ENCODE measurements around the gene COL4A1. TPM values are rescaled to one million over a fixed set of nuclear protein-coding genes. Genes with fewer than 3 reads are reported as not detected.

Gene COL4A1
- polyA plus RNA-seq, 4 donors = 3.1 to 85.7 (median 32.2) TPM

DNA sequence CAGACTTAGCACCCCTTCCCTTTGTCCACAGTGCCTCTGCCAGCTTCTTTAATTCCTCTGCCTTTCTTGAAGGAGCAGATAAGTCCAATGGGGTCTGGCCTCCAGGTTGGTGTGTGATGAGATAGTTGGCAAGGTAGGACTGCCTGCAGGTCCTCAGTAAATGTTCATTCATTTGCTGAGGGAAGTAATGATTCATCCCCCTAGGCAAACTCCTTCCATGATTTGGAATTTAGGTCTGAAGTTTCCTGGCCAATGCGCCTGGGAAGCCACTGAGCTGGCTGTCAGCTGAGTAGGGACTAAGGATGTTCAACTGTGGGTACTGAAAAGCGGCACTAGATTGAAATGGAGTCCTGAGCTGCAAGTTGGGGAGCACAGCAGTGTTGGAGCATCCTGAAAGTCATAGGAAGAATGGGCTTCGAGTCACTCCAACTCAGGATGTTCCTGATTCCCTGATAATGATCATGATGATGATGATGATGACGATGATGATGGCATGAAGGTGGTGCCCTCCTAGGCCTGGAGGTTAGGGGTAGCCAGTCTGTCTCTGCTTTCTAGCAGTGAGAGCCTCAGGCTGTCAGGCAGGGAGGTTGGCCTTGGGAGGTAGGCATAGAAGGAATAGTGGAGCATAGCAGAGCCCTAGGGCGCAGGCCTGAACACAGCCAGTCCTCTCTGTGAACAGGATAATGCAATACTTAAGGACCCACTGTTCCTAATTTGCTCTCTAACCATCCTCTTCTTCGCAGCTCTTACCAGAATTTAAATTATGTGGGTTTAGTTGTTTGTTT is 44.9 kb upstream of the COL4A1 start:
- FAIRE-seq (no peak), DNase-seq (no peak)
- H3K36me3 ChIP-seq (ENCODE audit: control insufficient read depth in 3 of 3, insufficient read depth in 2 of 3, low read depth in 1 of 3, low read length in 3 of 3) = peaks cover 0 to 7% (median 0%) of the 10 kb centered on the region in 3 donors
- no peak overlapping the region for H3K4me3 ChIP-seq (ENCODE audit: low read depth in 1 of 3, low read length in 3 of 3)
- WGBS, 3 donors = 86 to 88% (median 88%) methylated on average over 6 of the region's 6 CpGs
- peaks cover 1 to 11% (median 4%) of the 10 kb centered on the region in 3 donors for H3K4me1 ChIP-seq (ENCODE audit: control insufficient read depth in 3 of 3, insufficient read depth in 2 of 3, low read depth in 1 of 3, low read length in 2 of 3)
- H3K27ac ChIP-seq (ENCODE audit: low read depth in 1 of 3, low read length in 2 of 3) = no peak overlapping the region
- H3K9me3 ChIP-seq (ENCODE audit: control insufficient read depth in 2 of 2, insufficient read depth in 1 of 2, low read depth in 1 of 2, low read length in 1 of 2) = no peaks in the 10 kb centered on the region
- no peaks in the 10 kb centered on the region for H3K27me3 ChIP-seq (ENCODE audit: control insufficient read depth in 3 of 3, insufficient read depth in 3 of 3, low read length in 3 of 3)

DNA sequence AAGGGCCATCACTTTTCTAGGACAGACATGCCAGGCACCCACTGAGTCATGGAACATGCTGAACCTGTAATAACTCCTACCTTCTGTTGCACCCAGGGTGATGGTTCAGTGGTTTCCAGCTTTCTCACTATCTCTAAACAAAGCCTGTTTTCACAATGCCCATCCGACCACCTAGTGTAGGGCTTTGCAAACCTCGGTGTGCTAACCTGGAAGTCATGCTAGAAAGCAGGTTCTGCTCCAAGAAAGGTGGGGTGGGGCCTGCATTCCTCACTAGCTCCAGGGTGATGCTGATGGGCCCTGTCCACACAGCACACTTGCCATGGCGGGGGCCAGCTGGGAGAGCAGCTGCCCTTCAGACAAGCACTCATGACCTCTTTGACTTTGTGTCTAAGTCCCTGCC is 43.6 kb upstream of the COL4A1 start:
- FAIRE-seq = no peak
- Histone ChIP-seq H3K4me3 (ENCODE audit: low read depth in 1 of 3, low read length in 3 of 3) (no peak overlapping the region), H3K36me3 (ENCODE audit: control insufficient read depth in 3 of 3, insufficient read depth in 2 of 3, low read depth in 1 of 3, low read length in 3 of 3) (peaks cover 0 to 4% (median 0%) of the 10 kb centered on the region in 3 donors), H3K4me1 (ENCODE audit: control insufficient read depth in 3 of 3, insufficient read depth in 2 of 3, low read depth in 1 of 3, low read length in 2 of 3) (peaks cover 4 to 11% (median 4%) of the 10 kb centered on the region in 3 donors), H3K9me3 (ENCODE audit: control insufficient read depth in 2 of 2, insufficient read depth in 1 of 2, low read depth in 1 of 2, low read length in 1 of 2) (no peaks in the 10 kb centered on the region), H3K27me3 (ENCODE audit: control insufficient read depth in 3 of 3, insufficient read depth in 3 of 3, low read length in 3 of 3) (no peaks in the 10 kb centered on the region), H3K27ac (ENCODE audit: low read depth in 1 of 3, low read length in 2 of 3) (no peak overlapping the region)
- 71 to 88% (median 85%) methylated on average over 3 of the region's 3 CpGs for WGBS, 3 donors
- DNase-seq = no peak

- Histone ChIP-seq H3K9me3 (ENCODE audit: control insufficient read depth in 2 of 2, insufficient read depth in 1 of 2, low read depth in 1 of 2, low read length in 1 of 2) (no peaks in the 10 kb centered on the region), H3K4me3 (ENCODE audit: low read depth in 1 of 3, low read length in 3 of 3) (no peak overlapping the region), H3K27me3 (ENCODE audit: control insufficient read depth in 3 of 3, insufficient read depth in 3 of 3, low read length in 3 of 3) (no peaks in the 10 kb centered on the region), H3K4me1 (ENCODE audit: control insufficient read depth in 3 of 3, insufficient read depth in 2 of 3, low read depth in 1 of 3, low read length in 2 of 3) (peaks cover 4 to 9% (median 4%) of the 10 kb centered on the region in 3 donors), H3K36me3 (ENCODE audit: control insufficient read depth in 3 of 3, insufficient read depth in 2 of 3, low read depth in 1 of 3, low read length in 3 of 3) (peaks cover 0 to 4% (median 0%) of the 10 kb centered on the region in 3 donors), H3K27ac (ENCODE audit: low read depth in 1 of 3, low read length in 2 of 3) (no peak overlapping the region)
- FAIRE-seq (no peak), DNase-seq (no peak)
- 80 to 92% (median 85%) methylated on average over 1 of the region's 1 CpG for WGBS, 3 donors
Observed at GRCh38 chr13:110350049-110350448, 43.1 kb upstream of the COL4A1 start.

DNA sequence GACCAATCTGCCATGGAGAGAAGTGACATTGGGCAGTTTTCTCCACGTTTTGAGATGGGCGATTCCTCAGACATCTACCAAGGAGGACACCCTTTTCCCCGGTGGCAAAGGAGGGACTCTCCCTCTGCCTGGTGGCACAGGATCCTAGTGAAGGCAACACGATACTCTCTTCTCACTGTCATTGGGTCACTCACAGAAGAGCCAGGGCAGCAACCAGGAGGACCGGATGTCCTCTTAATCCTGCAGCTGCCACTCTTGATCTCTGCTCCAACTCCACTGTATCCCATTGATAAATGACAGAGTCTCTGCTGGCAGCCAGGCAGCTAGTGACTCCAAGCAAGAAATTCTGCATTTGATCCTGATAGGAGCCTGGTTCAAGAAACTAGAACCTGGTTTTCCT is 42.3 kb upstream of the COL4A1 start:
- 78 to 88% (median 78%) methylated on average over 5 of the region's 5 CpGs for WGBS, 3 donors
- Histone ChIP-seq H3K27me3 (ENCODE audit: control insufficient read depth in 3 of 3, insufficient read depth in 3 of 3, low read length in 3 of 3) (no peaks in the 10 kb centered on the region), H3K4me3 (ENCODE audit: low read depth in 1 of 3, low read length in 3 of 3) (no peak overlapping the region), H3K4me1 (ENCODE audit: control insufficient read depth in 3 of 3, insufficient read depth in 2 of 3, low read depth in 1 of 3, low read length in 2 of 3) (peaks cover 3 to 4% (median 3%) of the 10 kb centered on the region in 3 donors), H3K36me3 (ENCODE audit: control insufficient read depth in 3 of 3, insufficient read depth in 2 of 3, low read depth in 1 of 3, low read length in 3 of 3) (peaks cover 0 to 4% (median 0%) of the 10 kb centered on the region in 3 donors), H3K27ac (ENCODE audit: low read depth in 1 of 3, low read length in 2 of 3) (no peak overlapping the region), H3K9me3 (ENCODE audit: control insufficient read depth in 2 of 2, insufficient read depth in 1 of 2, low read depth in 1 of 2, low read length in 1 of 2) (no peaks in the 10 kb centered on the region)
- DNase-seq = no peak
- no peak for FAIRE-seq

GRCh38 chr13:110348309-110349105 is 41.5 kb upstream of the COL4A1 start:
- H3K36me3 ChIP-seq (ENCODE audit: control insufficient read depth in 3 of 3, insufficient read depth in 2 of 3, low read depth in 1 of 3, low read length in 3 of 3) = peaks cover 0 to 4% (median 0%) of the 10 kb centered on the region in 3 donors
- peaks cover 0 to 4% (median 0%) of the 10 kb centered on the region in 3 donors for H3K4me1 ChIP-seq (ENCODE audit: control insufficient read depth in 3 of 3, insufficient read depth in 2 of 3, low read depth in 1 of 3, low read length in 2 of 3)
- FAIRE-seq = no peak
- no peaks in the 10 kb centered on the region for H3K27me3 ChIP-seq (ENCODE audit: control insufficient read depth in 3 of 3, insufficient read depth in 3 of 3, low read length in 3 of 3)
- no peaks in the 10 kb centered on the region for H3K9me3 ChIP-seq (ENCODE audit: control insufficient read depth in 2 of 2, insufficient read depth in 1 of 2, low read depth in 1 of 2, low read length in 1 of 2)
- WGBS, 3 donors = 70 to 79% (median 77%) methylated on average over 8 of the region's 8 CpGs
- H3K4me3 ChIP-seq (ENCODE audit: low read depth in 1 of 3, low read length in 3 of 3) = no peak overlapping the region
- DNase-seq = no peak
- H3K27ac ChIP-seq (ENCODE audit: low read depth in 1 of 3, low read length in 2 of 3) = no peak overlapping the region

- Histone ChIP-seq H3K36me3 (ENCODE audit: control insufficient read depth in 3 of 3, insufficient read depth in 2 of 3, low read depth in 1 of 3, low read length in 3 of 3) (peaks cover 0 to 4% (median 0%) of the 10 kb centered on the region in 3 donors), H3K9me3 (ENCODE audit: control insufficient read depth in 2 of 2, insufficient read depth in 1 of 2, low read depth in 1 of 2, low read length in 1 of 2) (no peaks in the 10 kb centered on the region), H3K27me3 (ENCODE audit: control insufficient read depth in 3 of 3, insufficient read depth in 3 of 3, low read length in 3 of 3) (no peaks in the 10 kb centered on the region), H3K27ac (ENCODE audit: low read depth in 1 of 3, low read length in 2 of 3) (peak overlapping the region in 1 of 3 donors; percentile 19), H3K4me1 (ENCODE audit: control insufficient read depth in 3 of 3, insufficient read depth in 2 of 3, low read depth in 1 of 3, low read length in 2 of 3) (peaks cover 0 to 4% (median 0%) of the 10 kb centered on the region in 3 donors), H3K4me3 (ENCODE audit: low read depth in 1 of 3, low read length in 3 of 3) (no peak overlapping the region)
- WGBS, 3 donors = 70 to 74% (median 73%) methylated on average over 18 of the region's 18 CpGs
- FAIRE-seq (no peak), DNase-seq (no peak)
Observed at GRCh38 chr13:110347535-110348308, 40.8 kb upstream of the COL4A1 start.

- peak overlapping the region in 1 of 3 donors; percentile 19 for H3K27ac ChIP-seq (ENCODE audit: low read depth in 1 of 3, low read length in 2 of 3)
- WGBS, 3 donors = 23 to 70% (median 37%) methylated on average over 3 of the region's 3 CpGs
- FAIRE-seq (no peak), DNase-seq (no peak)
- peaks cover 0 to 4% (median 3%) of the 10 kb centered on the region in 3 donors for H3K4me1 ChIP-seq (ENCODE audit: control insufficient read depth in 3 of 3, insufficient read depth in 2 of 3, low read depth in 1 of 3, low read length in 2 of 3)
- no peaks in the 10 kb centered on the region for H3K9me3 ChIP-seq (ENCODE audit: control insufficient read depth in 2 of 2, insufficient read depth in 1 of 2, low read depth in 1 of 2, low read length in 1 of 2)
- H3K36me3 ChIP-seq (ENCODE audit: control insufficient read depth in 3 of 3, insufficient read depth in 2 of 3, low read depth in 1 of 3, low read length in 3 of 3) = peaks cover 0 to 4% (median 0%) of the 10 kb centered on the region in 3 donors
- H3K27me3 ChIP-seq (ENCODE audit: control insufficient read depth in 3 of 3, insufficient read depth in 3 of 3, low read length in 3 of 3) = no peaks in the 10 kb centered on the region
- no peak overlapping the region for H3K4me3 ChIP-seq (ENCODE audit: low read depth in 1 of 3, low read length in 3 of 3)
Observed at GRCh38 chr13:110347088-110347487, 40.1 kb upstream of the COL4A1 start.

DNA sequence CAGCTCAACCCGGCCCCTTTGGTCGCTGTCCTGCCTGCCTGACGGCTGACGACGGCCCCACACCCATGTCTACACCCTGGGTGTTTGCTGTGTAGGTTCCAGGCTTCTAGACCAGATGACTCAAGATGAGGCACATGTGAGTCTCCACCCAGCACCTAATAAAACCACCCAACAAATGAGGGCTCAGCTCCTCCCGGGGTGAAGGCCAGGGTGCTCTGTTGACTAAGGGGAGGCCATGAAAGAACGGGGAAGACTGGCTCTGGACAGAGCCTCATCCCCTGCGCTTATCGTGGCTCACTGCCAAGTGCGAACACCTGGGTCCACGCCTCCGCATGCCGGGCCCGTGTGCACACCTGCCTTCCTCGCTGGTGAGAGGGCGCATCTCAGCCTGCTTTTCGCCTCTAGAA is 39.7 kb upstream of the COL4A1 start:
- Histone ChIP-seq H3K4me1 (ENCODE audit: control insufficient read depth in 3 of 3, insufficient read depth in 2 of 3, low read depth in 1 of 3, low read length in 2 of 3) (peaks cover 1 to 4% (median 3%) of the 10 kb centered on the region in 3 donors), H3K36me3 (ENCODE audit: control insufficient read depth in 3 of 3, insufficient read depth in 2 of 3, low read depth in 1 of 3, low read length in 3 of 3) (peaks cover 0 to 4% (median 0%) of the 10 kb centered on the region in 3 donors), H3K9me3 (ENCODE audit: control insufficient read depth in 2 of 2, insufficient read depth in 1 of 2, low read depth in 1 of 2, low read length in 1 of 2) (no peaks in the 10 kb centered on the region), H3K27me3 (ENCODE audit: control insufficient read depth in 3 of 3, insufficient read depth in 3 of 3, low read length in 3 of 3) (no peaks in the 10 kb centered on the region), H3K27ac (ENCODE audit: low read depth in 1 of 3, low read length in 2 of 3) (no peak overlapping the region), H3K4me3 (ENCODE audit: low read depth in 1 of 3, low read length in 3 of 3) (no peak overlapping the region)
- DNase-seq (peak; percentile 63 to 68), FAIRE-seq (no peak)
- WGBS, 3 donors = 20 to 66% (median 42%) methylated on average over 17 of the region's 17 CpGs

All from small intestine (tissue), 7 donors.